Ecto neural progenitor cell (in vitro differentiated cells): Measurements from ENCODE around the gene CLCN7.

ENCODE experiments used
- DNase-seq: peaks from one replicate; pipeline ENCODE4 v3.0.0-alpha.2; 2018; ENCODE audit warnings: low spot score

Gene CLCN7

GRCh38 chr16:1502092-1503004, 27.5 kb upstream of the CLCN7 start:
- no peak for DNase-seq

- no peak for DNase-seq
Measured at GRCh38 chr16:1501630-1502029, 26.8 kb upstream of the CLCN7 start.

- no peak for DNase-seq
Measured at GRCh38 chr16:1500465-1501150, 25.8 kb upstream of the CLCN7 start.

DNA sequence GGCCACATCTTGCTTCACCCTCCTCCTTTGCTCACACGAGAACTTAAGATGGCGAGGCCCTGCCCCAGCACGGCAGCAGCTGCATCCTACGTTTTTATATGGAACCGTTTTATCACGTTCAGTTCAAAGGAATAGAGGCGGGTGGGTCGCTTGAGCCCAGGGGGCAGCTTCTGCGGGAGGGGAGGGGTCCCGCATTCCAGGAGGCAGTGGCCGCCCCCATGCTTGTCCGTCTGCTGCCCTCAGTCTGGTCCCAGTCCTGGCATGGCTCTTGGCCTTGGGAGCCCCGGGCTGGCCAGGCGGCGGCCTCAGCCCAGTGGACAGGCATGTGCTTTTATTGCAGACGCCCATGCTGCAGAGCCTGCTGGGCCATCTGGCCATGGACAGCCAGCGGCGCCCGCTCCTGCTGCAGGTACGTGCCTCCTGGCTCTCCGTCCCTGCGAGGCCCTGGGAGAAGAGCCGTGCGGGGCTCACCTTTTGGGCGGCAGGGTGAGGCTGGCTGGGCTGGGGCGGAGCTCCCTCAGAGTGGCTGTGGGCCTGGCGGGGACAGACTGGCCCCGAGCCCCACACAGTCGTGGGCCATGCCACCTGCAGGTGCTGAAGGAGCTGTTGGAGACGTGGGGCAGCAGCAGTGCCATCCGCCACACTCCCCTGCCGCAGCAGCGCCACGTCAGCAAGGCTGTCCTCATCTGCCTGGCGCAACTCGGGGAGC, 25.1 kb upstream of the CLCN7 start:
- DNase-seq: no peak

- DNase-seq: no peak
Measured at GRCh38 chr16:1498899-1499676, 24.3 kb upstream of the CLCN7 start.

DNA sequence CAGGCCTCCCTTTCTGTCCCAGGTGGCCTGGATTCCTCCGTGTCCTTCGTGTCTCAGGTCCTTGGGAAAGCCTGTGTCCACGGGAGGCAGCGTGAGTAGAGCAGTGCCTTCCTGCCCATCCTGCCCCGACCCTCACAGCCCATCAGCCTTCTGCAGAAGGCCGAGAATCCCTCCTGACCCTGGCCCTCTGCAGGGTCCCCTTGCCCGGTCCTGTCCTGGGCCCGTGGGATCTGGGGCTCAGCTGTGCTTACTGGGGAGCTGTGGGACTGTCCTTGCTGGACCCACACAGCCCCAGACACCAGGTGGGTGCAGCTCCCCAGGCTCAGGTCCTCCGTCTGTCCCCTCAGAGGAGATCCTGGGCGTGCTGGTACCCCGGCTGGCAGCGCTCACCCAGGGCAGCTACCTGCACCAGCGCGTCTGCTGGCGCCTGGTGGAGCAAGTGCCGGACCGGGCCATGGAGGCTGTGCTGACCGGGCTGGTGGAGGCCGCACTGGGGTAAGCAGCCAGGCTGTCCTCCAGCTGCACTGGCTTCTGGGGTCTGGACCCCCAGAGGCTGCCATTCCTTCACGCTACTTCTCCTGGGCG, 22.3 kb upstream of the CLCN7 start:
- no peak for DNase-seq

DNA sequence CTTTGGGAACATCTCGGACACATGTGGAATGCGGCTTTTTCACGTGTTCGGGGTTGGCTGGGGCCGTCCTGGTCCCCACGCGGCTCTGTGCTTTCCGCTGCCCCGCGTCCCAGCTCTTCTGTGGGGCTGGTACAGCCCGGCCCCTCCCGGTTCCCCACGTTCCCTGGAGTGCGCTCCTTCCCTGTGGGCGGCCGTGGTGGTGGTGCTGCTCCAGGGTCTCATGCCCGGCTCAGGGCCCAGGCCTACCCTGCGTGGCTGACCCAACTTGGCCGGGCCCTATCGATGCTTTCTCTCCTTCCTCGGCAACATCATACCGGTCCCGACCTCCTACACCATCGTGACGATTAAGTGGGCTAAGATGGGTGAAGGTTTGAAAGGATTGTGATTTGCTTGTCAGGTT, 21.6 kb upstream of the CLCN7 start:
- no peak for DNase-seq

DNA sequence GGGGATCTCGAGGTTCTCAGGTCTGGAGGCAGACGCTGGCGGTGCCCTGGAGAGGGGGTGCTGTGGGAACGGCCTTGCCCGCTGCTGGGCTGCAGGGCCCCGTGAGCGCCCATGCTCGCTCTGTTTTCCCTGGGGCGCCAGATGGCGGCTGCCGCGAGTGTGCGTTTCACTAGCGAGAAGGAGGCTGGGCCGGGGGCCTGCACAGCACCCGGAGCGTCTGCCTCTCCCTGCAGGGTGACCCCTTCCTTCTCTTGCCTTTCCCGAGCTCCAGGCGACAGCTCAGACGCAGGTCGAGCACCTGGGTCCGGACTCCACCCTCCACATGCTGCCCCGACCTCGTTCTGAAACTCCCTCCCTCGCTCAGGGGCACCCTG, 21.0 kb upstream of the CLCN7 start:
- DNase-seq: no peak

- no peak for DNase-seq
Measured at GRCh38 chr16:1495211-1495888, 20.5 kb upstream of the CLCN7 start.

GRCh38 chr16:1494711-1495110, 19.9 kb upstream of the CLCN7 start:
- DNase-seq: no peak

DNA sequence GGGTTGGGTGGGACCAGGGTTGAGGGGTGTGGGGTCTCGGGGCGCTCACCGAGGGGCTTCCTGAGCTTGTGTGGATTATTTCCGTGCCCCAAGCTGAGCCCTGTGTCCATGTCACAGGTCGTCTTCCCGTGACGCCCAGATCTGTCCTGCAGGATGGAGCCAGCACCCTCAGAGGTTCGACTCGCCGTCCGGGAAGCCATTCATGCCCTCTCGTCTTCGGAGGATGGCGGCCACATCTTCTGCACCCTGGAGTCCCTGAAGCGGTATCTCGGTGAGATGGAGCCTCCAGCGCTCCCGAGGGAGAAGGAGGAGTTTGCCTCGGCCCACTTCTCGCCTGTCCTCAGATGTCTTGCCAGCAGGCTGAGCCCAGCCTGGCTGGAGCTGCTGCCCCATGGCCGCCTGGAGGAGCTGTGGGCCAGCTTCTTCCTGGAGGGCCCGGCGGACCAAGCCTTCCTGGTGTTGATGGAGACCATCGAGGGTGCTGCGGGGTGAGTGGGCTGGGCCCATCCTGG, 19.4 kb upstream of the CLCN7 start:
- no peak for DNase-seq

DNA sequence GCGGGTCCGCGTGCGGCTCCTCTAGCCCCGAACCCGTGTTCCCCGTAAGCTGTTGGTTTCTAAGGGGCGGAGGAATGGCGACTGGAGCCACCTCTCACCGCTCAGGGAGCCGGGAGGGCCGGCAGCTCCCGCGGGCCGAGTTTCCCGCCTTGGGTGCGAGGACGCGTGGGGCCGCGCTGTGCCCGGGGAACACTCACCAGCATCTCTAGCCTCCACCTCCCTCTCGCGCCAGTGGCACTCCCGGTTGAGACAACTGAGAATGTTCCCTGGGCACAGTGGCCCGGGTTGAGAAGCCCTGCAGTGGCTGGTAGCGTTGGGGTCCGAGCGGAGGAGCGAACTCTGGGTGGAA, 18.9 kb upstream of the CLCN7 start:
- no peak for DNase-seq

GRCh38 chr16:1492923-1493745, 18.3 kb upstream of the CLCN7 start, which contains the start of gene TELO2:
TSS of gene TELO2 (plus strand) at chr16:1493360. CDS start at chr16:1494282, 922 bp downstream.
- peak; percentile 94 for DNase-seq

- DNase-seq: no peak
Measured at GRCh38 chr16:1492082-1492922, 17.5 kb upstream of the CLCN7 start.

DNA sequence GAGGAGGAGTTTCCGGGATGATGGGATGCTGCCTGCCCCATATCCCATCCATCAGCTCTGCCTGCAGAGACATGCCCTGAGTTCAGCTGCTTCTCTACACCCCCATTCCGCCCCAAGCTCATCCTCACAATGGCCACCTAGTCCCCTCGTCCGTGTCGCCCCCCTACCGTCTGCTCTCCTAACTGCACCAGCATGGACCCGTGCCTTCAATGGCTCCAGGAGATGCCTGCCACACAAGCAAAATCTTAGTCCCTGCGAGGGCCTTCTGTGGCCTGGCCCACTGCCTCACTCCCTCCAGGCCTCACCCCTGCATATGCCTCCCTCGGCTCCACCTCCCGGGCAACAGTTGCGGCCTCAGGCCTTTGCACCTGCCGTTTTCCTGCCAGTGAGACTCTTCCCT, 16.5 kb upstream of the CLCN7 start:
- no peak for DNase-seq

- no peak for DNase-seq
Measured at GRCh38 chr16:1489077-1489476, 14.2 kb upstream of the CLCN7 start.

DNA sequence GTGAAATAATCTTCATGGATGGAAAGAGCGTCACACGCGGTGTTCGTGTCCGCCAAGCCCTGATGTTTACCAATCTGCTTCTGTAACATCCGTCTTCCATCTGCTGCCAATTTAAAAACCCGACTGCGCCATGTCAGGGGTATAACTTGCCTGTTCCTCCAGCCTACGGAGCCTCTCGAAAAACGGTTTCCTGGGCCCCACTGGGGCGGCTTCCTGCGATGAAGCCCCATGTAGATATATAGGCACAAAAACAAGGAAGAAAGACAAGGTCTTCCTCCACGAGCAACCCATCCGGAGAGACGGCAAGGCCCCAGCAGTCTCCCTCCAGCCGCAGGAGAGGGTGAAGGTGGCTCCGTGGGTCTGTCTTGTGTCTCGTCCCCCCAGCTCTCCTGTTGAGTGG, 13.8 kb upstream of the CLCN7 start, which contains the start of gene PTX4:
Gene PTX4 (minus strand): TSS at position 326 of the 400 bp plus-strand sequence. CDS start 35 bp downstream, at position 291.
- no peak for DNase-seq

GRCh38 chr16:1488054-1488601, 13.3 kb upstream of the CLCN7 start:
- DNase-seq: no peak
